CD8-positive, alpha-beta memory T cell (primary cell): ENCODE measurements around the gene HP. TPM values are rescaled to one million over a fixed set of nuclear protein-coding genes. Genes with fewer than 3 reads are reported as not detected.

ENCODE experiments used
- CTCF ChIA-PET: fragments of 350-600 bp; sonication (Branson Sonifier 250); formaldehyde crosslinking; loops from one replicate; lab custom pipeline; 2021; ENCODE audit warnings: antibody characterized with exemption; lab: Charles Lee
- POLR2A ChIA-PET: fragments of 350-600 bp; sonication (Branson Sonifier 250); formaldehyde crosslinking; loops from one replicate; lab custom pipeline; 2021; ENCODE audit warnings: antibody characterized with exemption; lab: Charles Lee
- DNase-seq, 5 donors: peaks; one replicate each; pipeline versions ENCODE4 v3.0.0 to v3.0.0-alpha.2; 2020 to 2022; ENCODE audit warnings: mixed read lengths in 1 of 5
- H3K27ac ChIP-seq: one replicate; pipeline ENCODE4 v1.7.0; 2013; ENCODE audit warnings: low read depth, mild to moderate bottlenecking, low read length, moderate library complexity
- H3K27me3 ChIP-seq: 2 replicates; pipeline ENCODE4 v1.7.0; 2013; ENCODE audit warnings: low read length, mild to moderate bottlenecking; ENCODE audit not compliant: insufficient read depth, poor library complexity, severe bottlenecking
- H3K36me3 ChIP-seq: 2 replicates; pipeline ENCODE4 v1.7.0; 2013; ENCODE audit warnings: mild to moderate bottlenecking, low read length, moderate library complexity; ENCODE audit not compliant: insufficient read depth
- H3K4me1 ChIP-seq: 2 replicates; pipeline ENCODE4 v1.7.0; 2013; ENCODE audit warnings: mild to moderate bottlenecking, low read length, moderate library complexity; ENCODE audit not compliant: insufficient read depth
- H3K4me3 ChIP-seq: 2 replicates; pipeline ENCODE4 v1.7.0; 2013; ENCODE audit warnings: mild to moderate bottlenecking, low read length
- H3K9me3 ChIP-seq: 2 replicates; pipeline ENCODE4 v1.7.0; 2013; ENCODE audit warnings: mild to moderate bottlenecking, low read length
- H3K27ac Mint-ChIP-seq, 8 donors: one replicate each; pipeline ENCODE4 v1.8.0; 2020 to 2021; ENCODE audit warnings: mixed read lengths in 8 of 8, mild to moderate bottlenecking in 6 of 8, inconsistent platforms in 3 of 8, moderate library complexity in 3 of 8
- H3K27me3 Mint-ChIP-seq, 2 donors: one replicate each; pipeline ENCODE4 v1.8.0; 2020 to 2021; ENCODE audit warnings: mixed read lengths in 2 of 2, mild to moderate bottlenecking in 1 of 2, moderate library complexity in 1 of 2
- H3K36me3 Mint-ChIP-seq, 3 donors: one replicate each; pipeline ENCODE4 v1.8.0; 2020 to 2021; ENCODE audit warnings: mixed read lengths in 3 of 3, inconsistent platforms in 1 of 3, mild to moderate bottlenecking in 1 of 3
- H3K4me1 Mint-ChIP-seq, 3 donors: one replicate each; pipeline ENCODE4 v1.8.0; 2020 to 2021; ENCODE audit warnings: mixed read lengths in 3 of 3, inconsistent platforms in 1 of 3, mild to moderate bottlenecking in 1 of 3
- H3K4me3 Mint-ChIP-seq, 7 donors: one replicate each; pipeline ENCODE4 v1.8.0; 2020 to 2021; ENCODE audit warnings: mixed read lengths in 7 of 7, mild to moderate bottlenecking in 6 of 7, moderate library complexity in 4 of 7, inconsistent platforms in 2 of 7
- H3K9me3 Mint-ChIP-seq, 5 donors: one replicate each; pipeline ENCODE4 v1.8.0; 2020 to 2022; ENCODE audit warnings: mixed read lengths in 5 of 5, mild to moderate bottlenecking in 3 of 5, moderate library complexity in 2 of 5, inconsistent platforms in 1 of 5
- polyA plus RNA-seq: library from polyadenylated mRNA; unstranded; fragments of 300-500 nt; fragmentation: Illumina TruSeq; gene quantifications from one replicate; pipeline ENCODE4 v1.2.3, GENCODE V29; 2021
- total RNA-seq, 2 experiments: library from RNA; stranded (reverse); gene quantifications; one replicate each; pipeline ENCODE4 v1.2.3, GENCODE V29; 2021

HP gene
- total and polyA plus RNA-seq, 3 experiments from 2014 or later = not detected

DNA sequence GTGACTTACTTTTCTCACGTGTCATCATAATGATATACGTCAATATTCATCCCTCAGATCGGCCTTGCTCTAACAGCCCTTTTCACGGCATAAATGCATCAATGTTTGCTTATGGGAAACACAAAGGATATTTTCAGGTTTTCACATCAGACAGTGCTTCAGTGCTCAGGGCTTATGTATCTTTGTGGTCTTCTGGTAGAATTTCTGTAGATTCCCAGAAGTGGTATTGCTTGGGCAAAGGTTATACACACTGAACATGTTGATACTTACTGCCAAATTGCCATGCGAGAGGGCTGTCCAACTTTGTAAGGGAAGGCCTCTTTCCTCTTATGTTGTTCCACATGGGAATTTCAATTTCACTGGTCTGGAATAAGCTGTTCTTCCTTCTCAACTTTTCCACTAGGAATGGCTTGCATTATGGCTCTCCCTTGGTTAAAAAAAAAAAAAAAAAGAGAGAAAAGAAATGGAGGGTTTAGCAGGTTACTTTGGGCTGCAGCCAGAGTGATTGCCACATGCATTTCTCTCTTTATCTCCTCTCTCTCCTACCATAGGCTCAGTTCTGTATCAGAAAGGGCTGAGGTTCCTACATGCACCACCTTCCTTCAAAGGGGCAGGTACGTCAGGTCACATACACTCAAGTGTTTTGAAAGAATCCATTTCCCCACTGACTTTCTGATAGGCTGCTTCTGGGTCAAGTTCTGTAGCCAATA is 26.5 kb upstream of the HP start:
- Histone ChIP-seq H3K4me3 (no peak overlapping the region), H3K36me3 (no peaks in the 10 kb centered on the region), H3K9me3 (no peaks in the 10 kb centered on the region), H3K27ac (no peak overlapping the region), H3K27me3 (no peaks in the 10 kb centered on the region), H3K4me1 (no peaks in the 10 kb centered on the region)
- Mint-ChIP-seq H3K27ac (no peak overlapping the region), H3K27me3 (no peaks in the 10 kb centered on the region), H3K4me3 (no peak overlapping the region), H3K4me1 (no peaks in the 10 kb centered on the region), H3K9me3 (no peaks in the 10 kb centered on the region), H3K36me3 (peaks cover 0 to 48% (median 17%) of the 10 kb centered on the region in 3 donors)
- ChIA-PET CTCF (interaction anchor here (0.6 kb wide), 1 partner anchor 1129 kb away, joined by 3 read pairs; no protein-coding TSS in a partner anchor), POLR2A (no interaction called here)
- DNase-seq = no peak

DNA sequence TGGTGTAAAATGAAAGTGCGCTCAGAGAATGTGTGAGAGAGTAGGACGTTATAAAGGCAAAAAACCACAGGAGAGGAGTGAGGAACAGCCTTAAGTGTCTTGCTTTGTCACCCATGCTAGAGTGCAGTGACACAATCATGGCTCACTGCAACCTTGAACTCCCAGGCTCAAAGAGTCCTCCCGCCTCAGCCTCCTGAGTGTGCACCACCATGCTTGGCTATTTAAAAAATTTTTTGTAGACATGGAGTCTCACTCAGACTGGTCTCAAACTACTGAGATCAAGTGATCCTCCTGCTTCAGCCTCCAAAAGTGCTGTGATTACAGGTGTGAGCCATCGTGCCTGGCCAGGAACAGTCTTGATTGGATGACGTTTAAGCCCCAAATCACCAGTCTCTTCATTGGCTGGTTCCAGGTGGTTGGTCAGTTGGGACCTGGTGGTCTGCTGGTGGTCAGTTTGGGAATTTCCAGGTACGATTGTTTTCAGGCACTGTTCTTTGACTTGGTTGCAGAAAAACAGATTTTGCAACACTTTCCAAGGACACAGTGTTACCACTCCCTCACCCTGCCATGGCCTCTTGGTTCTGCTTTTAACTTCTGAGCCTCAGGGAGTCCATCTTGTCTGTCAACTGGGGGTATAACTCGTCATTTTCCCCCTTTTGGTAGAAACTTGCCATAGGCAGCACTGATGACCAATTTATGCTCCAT is 24.6 kb upstream of the HP start:
- H3K27me3 ChIP-seq = no peaks in the 10 kb centered on the region
- ChIA-PET POLR2A (no interaction called here), CTCF (no interaction called here)
- Mint-ChIP-seq H3K36me3 (peaks cover 0 to 35% (median 12%) of the 10 kb centered on the region in 3 donors), H3K4me3 (no peak overlapping the region), H3K27me3 (no peaks in the 10 kb centered on the region), H3K27ac (peak overlapping the region in 1 of 8 donors; percentile 29), H3K4me1 (no peaks in the 10 kb centered on the region), H3K9me3 (no peaks in the 10 kb centered on the region)
- no peak overlapping the region for H3K27ac ChIP-seq
- no peaks in the 10 kb centered on the region for H3K4me1 ChIP-seq
- H3K36me3 ChIP-seq = no peaks in the 10 kb centered on the region
- H3K9me3 ChIP-seq = no peaks in the 10 kb centered on the region
- no peak overlapping the region for H3K4me3 ChIP-seq
- DNase-seq = no peak

DNA sequence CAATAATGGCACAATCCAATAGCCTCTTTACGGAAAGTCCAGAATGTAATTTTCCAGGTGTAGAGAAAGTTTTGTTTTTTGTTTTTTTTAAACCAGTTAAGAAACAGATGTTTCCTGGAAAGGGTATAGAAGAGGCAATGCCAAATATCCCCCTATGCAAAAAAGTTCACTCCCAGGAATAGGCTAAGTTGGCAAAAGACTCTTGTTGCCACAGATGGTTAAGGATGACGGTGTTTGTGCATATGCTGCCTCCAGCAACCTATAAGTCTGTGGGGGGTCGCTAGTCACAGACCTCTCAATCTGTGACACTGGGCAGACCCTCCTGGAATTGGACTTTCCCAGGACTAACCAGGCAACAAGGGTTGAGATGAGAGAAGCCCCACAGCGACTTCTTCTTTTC is 20.9 kb upstream of the HP start:
- no peak overlapping the region for H3K4me3 Mint-ChIP-seq

DNA sequence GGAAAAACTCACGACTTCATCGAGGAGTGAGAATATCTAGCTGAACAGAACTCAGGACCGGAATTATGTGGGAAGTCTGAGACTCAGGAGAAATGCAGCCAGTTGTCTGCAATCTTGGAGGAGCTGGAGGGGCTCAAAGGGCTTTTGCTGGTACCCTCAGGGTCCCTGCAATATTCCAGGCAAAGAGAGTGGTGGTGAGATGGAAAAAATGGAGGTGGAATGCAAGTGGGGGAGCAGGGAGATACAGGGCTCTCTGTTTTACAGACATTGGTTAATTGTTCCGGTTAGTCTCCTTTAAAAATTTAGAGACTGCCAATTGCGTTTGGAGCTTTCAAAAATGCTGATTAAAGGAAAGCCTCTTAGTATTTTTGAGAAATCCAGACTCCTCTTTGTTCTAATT is 18.2 kb upstream of the HP start:
- POLR2A ChIA-PET = no interaction called here
- no peak for DNase-seq
- no peaks in the 10 kb centered on the region for H3K4me1 ChIP-seq
- H3K27me3 Mint-ChIP-seq = no peaks in the 10 kb centered on the region
- no peaks in the 10 kb centered on the region for H3K27me3 ChIP-seq
- H3K4me3 ChIP-seq = no peak overlapping the region
- H3K36me3 ChIP-seq = no peaks in the 10 kb centered on the region
- CTCF ChIA-PET = no interaction called here
- no peak overlapping the region for H3K27ac Mint-ChIP-seq
- no peaks in the 10 kb centered on the region for H3K4me1 Mint-ChIP-seq
- no peak overlapping the region for H3K4me3 Mint-ChIP-seq
- no peak overlapping the region for H3K27ac ChIP-seq
- H3K9me3 ChIP-seq = no peaks in the 10 kb centered on the region
- peaks cover 0 to 1% (median 0%) of the 10 kb centered on the region in 5 donors for H3K9me3 Mint-ChIP-seq
- H3K36me3 Mint-ChIP-seq = peaks cover under 1 to 12% (median 3%) of the 10 kb centered on the region in 3 donors

More for the DNA sequence above, 20.9 kb upstream of the HP start:
- ChIA-PET POLR2A (no interaction called here), CTCF (no interaction called here)
- Mint-ChIP-seq H3K36me3 (peaks cover 0 to 14% (median 2%) of the 10 kb centered on the region in 3 donors), H3K27ac (no peak overlapping the region), H3K27me3 (no peaks in the 10 kb centered on the region), H3K4me1 (no peaks in the 10 kb centered on the region), H3K9me3 (no peaks in the 10 kb centered on the region)
- Histone ChIP-seq H3K36me3 (no peaks in the 10 kb centered on the region), H3K27me3 (no peaks in the 10 kb centered on the region), H3K9me3 (no peaks in the 10 kb centered on the region), H3K4me3 (no peak overlapping the region), H3K4me1 (no peaks in the 10 kb centered on the region), H3K27ac (no peak overlapping the region)
- DNase-seq = no peak

DNA sequence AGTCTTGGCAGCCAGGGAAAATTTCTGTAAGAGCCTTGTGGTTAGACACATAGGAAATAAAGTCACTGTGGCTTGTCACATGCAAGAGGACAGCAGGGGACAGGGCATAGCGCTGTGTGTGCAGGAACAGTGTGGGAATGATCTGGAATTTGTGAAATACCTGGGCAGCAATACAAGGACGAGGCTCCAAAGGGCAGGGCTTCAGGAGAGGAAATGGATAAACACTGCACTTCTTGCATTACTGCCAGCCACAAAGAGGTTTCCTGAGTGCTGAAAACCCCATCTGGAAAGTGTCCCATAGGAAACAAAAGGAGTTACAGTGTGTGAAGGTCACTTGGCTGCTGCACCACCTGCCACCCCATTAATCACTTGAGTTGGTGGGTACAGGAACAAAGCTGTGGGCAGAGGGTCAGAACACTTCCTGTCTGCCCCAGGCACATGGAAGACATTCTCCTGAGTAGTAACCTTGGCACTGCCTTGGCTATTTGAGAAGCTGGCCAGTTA is 12.1 kb upstream of the HP start:
- Histone ChIP-seq H3K27ac (no peak overlapping the region), H3K27me3 (no peaks in the 10 kb centered on the region), H3K4me1 (no peaks in the 10 kb centered on the region), H3K9me3 (no peaks in the 10 kb centered on the region), H3K4me3 (no peak overlapping the region), H3K36me3 (no peaks in the 10 kb centered on the region)
- no peak for DNase-seq
- H3K27ac Mint-ChIP-seq = no peak overlapping the region
- H3K36me3 Mint-ChIP-seq = peaks cover 10 to 29% (median 12%) of the 10 kb centered on the region in 3 donors
- peaks cover 0 to 1% (median 0%) of the 10 kb centered on the region in 5 donors for H3K9me3 Mint-ChIP-seq
- no peaks in the 10 kb centered on the region for H3K27me3 Mint-ChIP-seq
- no peak overlapping the region for H3K4me3 Mint-ChIP-seq
- H3K4me1 Mint-ChIP-seq = no peaks in the 10 kb centered on the region
- CTCF ChIA-PET = no interaction called here
- POLR2A ChIA-PET = no interaction called here

DNA sequence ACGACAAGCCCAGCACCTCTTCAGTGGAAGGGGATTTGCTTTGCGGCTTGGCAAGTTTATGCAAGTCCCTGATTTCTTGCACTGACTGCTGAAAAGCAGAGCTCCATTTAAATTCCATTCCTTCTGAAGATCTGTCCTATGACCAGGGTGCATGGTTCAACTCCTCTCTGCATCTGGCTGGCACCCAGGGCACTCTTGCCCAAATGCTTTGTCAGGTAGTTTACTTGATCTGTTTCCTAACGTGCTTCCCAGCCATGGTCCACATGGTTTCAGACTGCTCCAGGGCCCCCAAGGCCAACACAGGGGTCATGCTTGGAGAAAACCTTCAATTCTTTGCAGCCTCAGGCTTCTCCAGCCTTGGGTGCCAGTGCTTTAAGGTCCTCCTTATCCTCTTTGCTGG is 11.2 kb upstream of the HP start:
- ChIA-PET CTCF (no interaction called here), POLR2A (no interaction called here)
- Mint-ChIP-seq H3K27me3 (no peaks in the 10 kb centered on the region), H3K4me3 (no peak overlapping the region), H3K4me1 (no peaks in the 10 kb centered on the region), H3K27ac (no peak overlapping the region), H3K9me3 (peaks cover 0 to 4% (median 3%) of the 10 kb centered on the region in 5 donors), H3K36me3 (peaks cover 10 to 29% (median 12%) of the 10 kb centered on the region in 3 donors)
- H3K4me3 ChIP-seq = no peak overlapping the region
- DNase-seq = no peak
- H3K9me3 ChIP-seq = no peaks in the 10 kb centered on the region
- no peaks in the 10 kb centered on the region for H3K4me1 ChIP-seq
- no peaks in the 10 kb centered on the region for H3K36me3 ChIP-seq
- no peaks in the 10 kb centered on the region for H3K27me3 ChIP-seq
- H3K27ac ChIP-seq = no peak overlapping the region

GRCh38 chr16:72043539-72043938 is 10.8 kb upstream of the HP start:
- Histone ChIP-seq H3K27ac (no peak overlapping the region), H3K27me3 (no peaks in the 10 kb centered on the region), H3K4me1 (no peaks in the 10 kb centered on the region), H3K4me3 (no peak overlapping the region), H3K9me3 (no peaks in the 10 kb centered on the region), H3K36me3 (no peaks in the 10 kb centered on the region)
- POLR2A ChIA-PET = no interaction called here
- no peaks in the 10 kb centered on the region for H3K27me3 Mint-ChIP-seq
- peaks cover 10 to 29% (median 12%) of the 10 kb centered on the region in 3 donors for H3K36me3 Mint-ChIP-seq
- no peak for DNase-seq
- no peak overlapping the region for H3K4me3 Mint-ChIP-seq
- CTCF ChIA-PET = no interaction called here
- no peak overlapping the region for H3K27ac Mint-ChIP-seq
- H3K9me3 Mint-ChIP-seq = peaks cover 0 to 4% (median 3%) of the 10 kb centered on the region in 5 donors
- no peaks in the 10 kb centered on the region for H3K4me1 Mint-ChIP-seq

- Histone ChIP-seq H3K27me3 (no peaks in the 10 kb centered on the region), H3K36me3 (no peaks in the 10 kb centered on the region), H3K4me1 (no peaks in the 10 kb centered on the region), H3K4me3 (no peak overlapping the region), H3K27ac (no peak overlapping the region), H3K9me3 (no peaks in the 10 kb centered on the region)
- no peak overlapping the region for H3K27ac Mint-ChIP-seq
- H3K9me3 Mint-ChIP-seq = peaks cover 7 to 9% (median 9%) of the 10 kb centered on the region in 5 donors
- CTCF ChIA-PET = no interaction called here
- no peaks in the 10 kb centered on the region for H3K4me1 Mint-ChIP-seq
- H3K27me3 Mint-ChIP-seq = no peaks in the 10 kb centered on the region
- POLR2A ChIA-PET = no interaction called here
- H3K36me3 Mint-ChIP-seq = peaks cover 10 to 29% (median 19%) of the 10 kb centered on the region in 3 donors
- H3K4me3 Mint-ChIP-seq = no peak overlapping the region
- no peak for DNase-seq
These were observed 10.0 kb upstream of the HP start for GRCh38 chr16:72044296-72044695.
